Endothelial cell of umbilical vein (primary cell): ENCODE results near the gene SLC25A53. TPM values are rescaled to one million over a fixed set of nuclear protein-coding genes. Genes with fewer than 3 reads are reported as not detected.

ENCODE experiments used
- BruUV-seq: library from RNA; stranded (reverse); fragments of 400-500 nt; replicated peaks from 2 replicates; lab custom pipeline; 2021; lab: Mats Ljungman, UMichigan
- CTCF ChIA-PET: fragments of 300-600, 350-600 bp; sonication (Branson Sonifier 250); formaldehyde crosslinking; loops from one replicate; lab custom pipeline; 2021; ENCODE audit warnings: antibody characterized with exemption, inconsistent platforms; lab: Charles Lee
- POLR2A ChIA-PET: fragments of 300-600, 350-600 bp; sonication (Branson Sonifier 250); formaldehyde crosslinking; loops from one replicate; lab custom pipeline; 2021; ENCODE audit warnings: antibody characterized with exemption, inconsistent platforms; lab: Charles Lee
- DNase-seq: peaks from one replicate; pipeline ENCODE4 v3.0.0-alpha.2; 2011; ENCODE audit warnings: low read depth, low spot score
- FAIRE-seq: peaks from 2 replicates; lab custom pipeline; 2011; peaks lifted over from hg19 to GRCh38; lab: Jason Lieb, UNC
- H2AFZ ChIP-seq: 2 replicates; pipeline ENCODE4 v1.6.0; 2012; ENCODE audit warnings: low read depth, low read length, control low read depth, inconsistent platforms
- H3K27ac ChIP-seq: 2 replicates; pipeline ENCODE4 v1.5.1; 2011; ENCODE audit warnings: low read depth, mild to moderate bottlenecking, control low read depth, low read length, moderate library complexity; ENCODE audit not compliant: insufficient read depth
- H3K27me3 ChIP-seq, 2 experiments: 2 replicates each; pipeline versions ENCODE4 v1.6.0 to v1.6.1; 2011; ENCODE audit warnings: low read length in 2 of 2, mixed read lengths in 1 of 2; ENCODE audit not compliant: control insufficient read depth in 2 of 2, insufficient read depth in 2 of 2
- H3K36me3 ChIP-seq, 2 experiments: 2 replicates in 1 of 2; 3 replicates in 1 of 2; pipeline ENCODE4 v1.5.1; 2011; ENCODE audit warnings: low read length in 2 of 2, mild to moderate bottlenecking in 1 of 2, moderate library complexity in 1 of 2; ENCODE audit not compliant: control insufficient read depth in 2 of 2, insufficient read depth in 2 of 2; ENCODE audit errors: extremely low read depth in 1 of 2
- H3K4me1 ChIP-seq: 3 replicates; pipeline ENCODE4 v1.5.1; 2011; ENCODE audit warnings: mild to moderate bottlenecking, low read length; ENCODE audit not compliant: control insufficient read depth, insufficient read depth; ENCODE audit errors: extremely low read depth
- H3K4me2 ChIP-seq: 2 replicates; pipeline ENCODE4 v1.6.1; 2011; ENCODE audit warnings: low read length, control low read depth, mixed read lengths; ENCODE audit not compliant: insufficient read depth
- H3K4me3 ChIP-seq, 3 experiments: fragments of 200-600 bp in 1 of 3; sonication (generic), shearing (Covaris generic) in 1 of 3; replicated peaks in 1 of 3; 2 replicates each; pipeline ENCODE4 v1.5.1; 2011 to 2016; ENCODE audit warnings: control low read depth in 3 of 3, low read length in 3 of 3, mild to moderate bottlenecking in 2 of 3, inconsistent platforms in 1 of 3, low read depth in 1 of 3, moderate library complexity in 1 of 3; ENCODE audit not compliant: insufficient read depth in 1 of 3
- H3K79me2 ChIP-seq: 2 replicates; pipeline ENCODE4 v1.6.0; 2012; ENCODE audit warnings: low read length, inconsistent platforms; ENCODE audit not compliant: control insufficient read depth, insufficient read depth
- H3K9ac ChIP-seq: replicated peaks from 2 replicates; pipeline ENCODE3; 2011; ENCODE audit warnings: low read length, control low read depth; ENCODE audit not compliant: insufficient read depth; ENCODE audit errors: extremely low read depth
- H3K9me1 ChIP-seq: replicated peaks from 3 replicates; pipeline ENCODE4 v1.6.0; 2011; ENCODE audit warnings: mild to moderate bottlenecking, low read length; ENCODE audit not compliant: control insufficient read depth, insufficient read depth; ENCODE audit errors: extremely low read depth
- H3K9me3 ChIP-seq: replicated peaks from 2 replicates; pipeline ENCODE4 v1.5.1; 2012; ENCODE audit warnings: low read length, inconsistent platforms; ENCODE audit not compliant: control insufficient read depth, insufficient read depth
- H4K20me1 ChIP-seq: replicated peaks from 2 replicates; pipeline ENCODE3; 2011; ENCODE audit warnings: mild to moderate bottlenecking, low read length; ENCODE audit not compliant: control insufficient read depth, insufficient read depth; ENCODE audit errors: extremely low read depth
- CTCF ChIP-seq, 2 donors: IDR thresholded peaks; 1 replicate in 1 of 2; 2 replicates in 1 of 2; pipeline ENCODE4 v1.5.1; 2011; ENCODE audit warnings: low read length in 2 of 2, mild to moderate bottlenecking in 2 of 2, moderate library complexity in 2 of 2, control low read depth in 1 of 2, inconsistent platforms in 1 of 2, low read depth in 1 of 2; ENCODE audit not compliant: insufficient read depth in 1 of 2; ENCODE audit errors: extremely low read depth in 1 of 2
- FOS ChIP-seq: IDR thresholded peaks from 2 replicates; pipeline ENCODE4 v1.6.1; 2011; ENCODE audit warnings: mild to moderate bottlenecking, low read length, moderate library complexity, borderline replicate concordance; ENCODE audit not compliant: insufficient read depth
- MAX ChIP-seq: IDR thresholded peaks from 2 replicates; pipeline ENCODE4 v1.6.1; 2011; ENCODE audit not compliant: insufficient read depth, insufficient read length
- POLR2A ChIP-seq: IDR thresholded peaks from 2 replicates; pipeline ENCODE4 v1.6.1; 2012; ENCODE audit warnings: low read depth, mild to moderate bottlenecking, control low read depth, low read length
- POLR2AphosphoS5 ChIP-seq: IDR thresholded peaks from 2 replicates; pipeline ENCODE4 v1.6.1; 2012; ENCODE audit warnings: low read depth, mild to moderate bottlenecking, control low read depth, low read length, moderate library complexity; ENCODE audit not compliant: insufficient read depth
- dilution Hi-C: fragments of 300-500 bp; cut with MboI; formaldehyde crosslinking; loops from one replicate; pipeline ENCODE4 v1.15.0; 2019; ENCODE audit warnings: low sequenced_read_pairs; ENCODE audit not compliant: extremely low pct_ligation_motif_present
- intact Hi-C: fragments of 100-400 bp; cut with micrococcal nuclease; formaldehyde crosslinking; loops from one replicate; pipeline ENCODE4 v1.10.0; 2022
- polyA plus RNA-seq, 4 experiments: library from polyadenylated mRNA; depleted of rRNA in 3 of 4; stranded (reverse) in 3 of 4; unstranded in 1 of 4; fragments of >200 nt; gene quantifications; 2 replicates each; pipeline versions ENCODE4 v1.2.1 to v1.2.3, GENCODE V29; 2011 to 2012; ENCODE audit warnings: missing spikeins in 1 of 4
- total RNA-seq: library from RNA; stranded (reverse); gene quantifications from 2 replicates; pipeline ENCODE4 v1.2.3, GENCODE V29; 2021

SLC25A53 gene
- total and polyA plus RNA-seq, 2 donors (not counting 3 experiments of a cell fraction or from before 2014, with no cell fraction given), result 4.6 to 6.3 TPM

GRCh38 chrX:104165894-104166734 is 9.3 kb upstream of the SLC25A53 start, which contains the start of gene FAM199X:
TSS of gene FAM199X (plus strand) at chrX:104166453. CDS start at chrX:104166786, 333 bp downstream.
- H3K27ac ChIP-seq, result peak within 1 kb of the TSS; percentile 78
- H3K9ac ChIP-seq, result peak within 1 kb of the TSS; percentile 79
- POLR2A ChIA-PET, result interaction anchor here (2.9 kb wide), 1 partner anchor 9 kb away, joined by 14 read pairs; the partner anchor contains the start of gene SLC25A53
- H4K20me1 ChIP-seq, result no peaks in the 10 kb centered on the region
- intact Hi-C loops, result loop anchor here (1.0 to 2.0 kb wide), 3 partner anchors 10 to 477 kb away; partner anchors contain the start of gene ZCCHC18
- no peaks in the 10 kb centered on the region for H3K36me3 ChIP-seq
- BruUV-seq, result no TSS peak
- DNase-seq (peak; percentile 91), FAIRE-seq (peak; percentile 59)
- peak within 1 kb of the TSS; percentile 87 for H3K4me2 ChIP-seq
- no peaks in the 10 kb centered on the region for H3K9me3 ChIP-seq
- H3K27me3 ChIP-seq, result no peaks in the 10 kb centered on the region
- H3K79me2 ChIP-seq, result peaks cover 46% of the 10 kb centered on the region
- TF ChIP-seq POLR2AphosphoS5 (peak; percentile 61), POLR2A (peak; percentile 55), FOS (no peak), CTCF (IDR thresholded peaks at IDR 0.05; ENCODE audit: extremely low read depth in 1 of 2, insufficient read depth in 1 of 2, low read depth in 1 of 2, low read length in 2 of 2) (peak; percentile 60 to 64), MAX (no peak)
- CTCF ChIA-PET, result interaction anchor here (0.6 to 2.9 kb wide), 4 partner anchors 9 to 30 kb away, joined by 3 to 21 read pairs (median 4); partner anchors contain the start of gene SLC25A53
- no peaks in the 10 kb centered on the region for H3K9me1 ChIP-seq
- H3K4me1 ChIP-seq, result peaks cover 12% of the 10 kb centered on the region
- dilution Hi-C loops, result no loop called here
- H2AFZ ChIP-seq, result peak within 1 kb of the TSS; percentile 92
- H3K4me3 ChIP-seq, result peak within 1 kb of the TSS; percentile 70 to 98 (median 88)
